ENCODE measurements around the gene LRCH2.

- no peak for TF ChIP-seq CTCF (IDR thresholded peaks at IDR 0.05)
- no peak for TF ChIP-seq POLR2A (IDR thresholded peaks at IDR 0.05)
These were observed 60.7 kb downstream of the LRCH2 start for GRCh38 chrX:115173181-115173580.

Data from lower leg skin (tissue), 3 donors.